HG03442 (cell line): Measurements from ENCODE around the gene KCNG2.
"Not testable (repeated sequence)": the region's sequence is repeated elsewhere in the genome, so short reads cannot be mapped to it uniquely, and the experiment has no call there.

Experiments used
- ATAC-seq: cut with Tn5 transposase; IDR thresholded peaks from one replicate; pipeline ENCODE4 v1.9.1; 2021; ENCODE audit warnings: mild to moderate bottlenecking, moderate library complexity; ENCODE audit not compliant: unreplicated experiment

The KCNG2 gene

DNA sequence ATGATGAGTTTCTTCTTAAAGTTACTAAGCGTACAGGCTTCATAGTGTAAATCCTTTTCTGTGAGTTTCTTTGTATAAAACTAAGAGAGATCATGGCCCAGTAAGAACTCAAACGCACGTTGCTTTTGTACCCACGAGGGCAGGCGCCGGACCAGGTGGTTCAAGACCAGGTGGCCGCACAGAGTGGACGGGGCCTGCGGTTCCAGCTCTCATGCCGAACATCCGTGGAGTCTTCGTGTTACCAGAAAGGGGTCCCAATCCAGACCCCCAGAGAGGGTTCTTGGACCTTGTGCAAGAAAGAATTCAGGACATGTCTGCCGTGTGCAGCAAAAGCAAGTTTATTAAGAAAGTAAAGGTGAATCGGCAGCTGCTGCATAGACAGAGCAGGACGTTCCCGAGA lies 53.0 kb downstream of the KCNG2 start:
- ATAC-seq: no peak

- ATAC-seq: no peak
Measured at GRCh38 chr18:79851489-79851888, 53.8 kb downstream of the KCNG2 start.

DNA sequence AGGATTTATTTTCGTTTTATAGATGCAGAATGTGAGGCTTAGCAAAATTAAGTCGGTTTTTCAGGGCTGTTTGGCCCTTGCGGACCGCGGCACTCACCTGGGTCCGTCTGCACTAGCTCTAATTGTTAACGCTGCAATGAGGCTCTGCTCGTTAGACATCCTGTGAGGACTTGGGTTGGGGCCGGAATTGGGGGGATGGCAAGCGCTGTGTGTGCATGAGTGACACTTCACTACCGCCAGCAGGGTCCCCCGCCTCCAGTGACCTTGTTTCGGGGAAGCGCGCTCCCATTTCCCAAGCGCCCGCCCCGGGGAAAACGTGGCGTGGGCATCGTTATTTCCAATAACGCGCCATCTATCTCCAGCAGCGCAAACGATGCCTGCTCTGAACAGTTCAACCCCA lies 54.2 kb downstream of the KCNG2 start:
- no peak for ATAC-seq

GRCh38 chr18:79852561-79853302 lies 55.0 kb downstream of the KCNG2 start:
- no peak for ATAC-seq

DNA sequence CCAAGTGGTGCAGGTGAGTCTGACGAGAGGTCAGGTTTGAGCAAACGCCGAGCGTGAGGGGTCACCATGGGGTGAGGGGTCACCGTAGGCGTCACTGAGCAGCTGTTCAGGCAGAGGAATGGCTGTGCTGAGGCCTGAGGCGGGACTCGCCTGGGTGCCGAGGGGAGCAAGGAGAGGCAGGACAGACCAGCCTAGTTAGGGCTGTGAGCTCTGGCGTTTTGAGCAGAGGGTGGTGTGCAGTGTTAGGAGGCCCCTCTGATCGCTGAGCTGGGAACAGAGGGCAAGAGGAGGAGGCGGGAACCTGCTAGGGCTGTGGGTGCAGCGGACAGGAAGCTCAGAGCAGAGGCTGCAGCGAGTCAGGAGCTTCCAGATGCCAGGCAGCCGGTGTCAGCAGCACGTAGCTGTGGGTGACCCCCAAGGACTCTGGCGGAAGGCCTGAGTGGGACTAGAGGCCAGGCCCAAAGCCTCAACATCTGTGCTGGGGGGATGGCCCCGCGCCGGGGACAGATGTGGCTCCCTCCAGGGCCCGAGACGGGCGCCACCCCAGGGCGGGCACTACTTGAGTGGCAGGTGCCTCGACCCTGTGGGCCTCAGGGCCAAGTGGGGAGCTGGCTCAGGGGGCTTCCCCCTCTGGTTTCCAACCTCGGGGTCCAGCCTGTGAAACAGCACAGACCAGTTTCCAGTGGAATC lies 55.7 kb downstream of the KCNG2 start:
- no peak for ATAC-seq

- ATAC-seq: no peak
Measured at GRCh38 chr18:79853993-79854364, 56.2 kb downstream of the KCNG2 start.

DNA sequence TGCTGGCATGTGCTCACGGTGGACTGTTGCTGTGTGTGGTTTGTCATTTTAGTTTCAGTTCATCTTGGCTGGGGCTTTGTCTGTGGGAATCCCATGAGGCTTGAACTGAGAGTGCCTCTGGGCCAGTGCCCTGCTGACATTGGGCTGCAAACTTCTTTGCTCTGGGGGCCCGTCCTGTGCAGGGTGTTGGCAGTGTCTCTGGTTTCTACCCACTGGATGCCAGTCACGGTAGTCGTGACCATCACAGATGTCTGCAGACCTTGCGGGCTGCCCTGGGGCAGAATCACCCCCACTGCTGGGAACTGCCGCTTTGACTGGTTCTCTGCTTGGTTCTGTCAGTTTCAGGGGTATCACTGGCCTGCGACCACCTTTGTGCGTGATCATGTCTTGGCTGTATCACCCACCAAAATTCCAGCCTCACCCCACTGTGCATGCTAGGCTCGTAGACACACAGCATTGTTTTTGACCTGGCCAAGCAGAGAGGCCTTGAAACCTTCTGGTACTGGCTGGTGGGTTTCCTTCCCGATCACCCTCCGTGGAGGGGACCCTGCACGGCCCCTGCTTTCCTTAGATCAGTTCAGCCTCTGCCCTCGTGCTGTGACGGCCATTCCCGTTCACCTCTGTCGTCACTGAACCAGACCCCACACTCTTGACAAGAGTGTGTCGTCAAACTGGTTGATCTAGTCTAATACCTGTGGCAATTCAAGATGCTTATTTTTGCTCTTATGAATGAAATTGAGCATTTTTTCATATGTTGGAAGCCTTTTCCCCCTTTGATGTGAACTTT lies 57.6 kb downstream of the KCNG2 start:
- peak; percentile 79 for ATAC-seq

DNA sequence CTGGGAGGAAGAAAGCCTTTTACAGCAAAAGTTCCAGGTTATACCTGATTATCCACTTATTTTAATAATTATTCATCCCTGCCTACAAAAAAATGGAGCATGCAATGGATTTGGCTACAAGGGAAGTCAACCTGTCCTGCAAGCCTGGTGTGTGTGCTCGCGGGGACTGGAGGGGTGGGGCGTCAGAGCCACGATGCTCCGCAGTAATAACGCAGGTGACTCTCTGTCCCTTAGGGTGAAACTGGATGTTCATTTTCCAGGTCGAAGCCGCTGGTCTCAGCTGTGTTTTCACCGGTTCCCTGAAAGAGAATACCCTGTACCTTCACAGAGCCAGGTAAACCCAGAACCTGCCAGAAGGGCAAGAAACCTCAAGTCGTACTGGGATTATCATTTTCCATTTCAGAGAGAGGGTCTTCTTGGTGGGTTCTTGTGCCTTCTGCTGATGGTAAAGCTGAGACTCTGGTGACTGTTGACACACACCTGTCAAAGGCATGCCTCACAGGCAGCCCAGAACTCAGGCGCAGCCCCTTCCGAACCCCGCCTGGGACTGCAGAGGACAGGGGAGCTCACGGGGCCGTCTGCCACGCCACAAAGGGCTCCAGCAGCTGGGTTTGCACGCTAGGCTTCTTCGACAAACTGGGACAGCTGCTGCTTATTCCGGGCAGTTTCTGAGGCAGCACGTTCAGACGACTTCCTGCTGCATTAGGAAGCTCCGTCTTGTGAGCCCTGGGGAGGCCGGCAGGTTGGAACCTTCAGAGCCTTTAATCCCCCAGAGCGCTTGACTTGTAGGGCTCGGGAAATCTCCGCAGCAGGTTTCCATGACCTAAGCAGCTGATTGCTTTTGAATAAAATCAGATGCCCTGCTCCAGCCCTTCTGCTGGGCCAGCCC lies 58.6 kb downstream of the KCNG2 start:
- no peak for ATAC-seq

- no peak for ATAC-seq
Measured at GRCh38 chr18:79857082-79857671, 59.4 kb downstream of the KCNG2 start.

DNA sequence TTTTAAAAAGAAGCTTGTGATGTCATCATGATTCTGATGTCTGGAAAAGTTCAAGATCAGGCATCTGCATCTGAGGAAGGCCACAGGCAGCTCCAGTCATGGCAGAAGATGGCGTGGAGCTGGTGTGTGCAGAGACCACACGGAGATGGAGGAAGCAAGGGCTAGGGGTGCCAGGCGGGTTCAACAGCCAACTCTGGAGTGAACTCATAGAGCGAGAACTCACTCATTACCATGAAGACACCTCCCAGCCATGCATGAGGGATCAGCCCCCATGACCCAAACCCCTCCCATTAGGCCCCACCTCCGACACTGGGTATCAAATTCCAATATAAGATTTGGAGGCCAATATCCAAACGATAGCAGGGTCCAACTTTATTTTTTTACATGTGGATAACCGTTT lies 61.6 kb downstream of the KCNG2 start:
- ATAC-seq: no peak

GRCh38 chr18:79861687-79862086 lies 63.9 kb downstream of the KCNG2 start:
- no peak for ATAC-seq

- no peak for ATAC-seq
Measured at GRCh38 chr18:79862562-79862961, 64.8 kb downstream of the KCNG2 start.

GRCh38 chr18:79863161-79864005 lies 65.6 kb downstream of the KCNG2 start:
- ATAC-seq: no peak

- ATAC-seq: no peak
Measured at GRCh38 chr18:79864006-79864725, 66.4 kb downstream of the KCNG2 start.

- not testable (repeated sequence) for ATAC-seq
Measured at GRCh38 chr18:79864955-79865354, 67.2 kb downstream of the KCNG2 start.

DNA sequence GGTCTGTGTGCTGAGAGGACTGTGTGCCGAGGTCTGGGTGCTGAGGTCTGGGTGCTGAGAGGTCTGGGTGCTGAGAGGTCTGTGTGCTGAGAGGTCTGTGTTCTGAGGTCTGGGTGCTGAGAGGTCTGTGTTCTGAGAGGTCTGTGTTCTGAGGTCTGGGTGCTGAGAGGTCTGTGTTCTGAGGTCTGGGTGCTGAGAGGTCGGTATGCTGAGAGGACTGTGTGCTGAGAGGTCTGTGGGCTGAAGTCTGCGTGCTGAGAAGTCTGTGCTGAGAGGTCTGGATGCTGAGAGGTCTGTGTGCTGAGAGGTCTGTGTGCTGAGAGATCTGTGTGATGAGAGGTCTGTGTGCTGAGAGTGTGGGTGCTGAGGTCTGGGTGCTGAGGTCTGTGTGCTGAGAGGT lies 68.2 kb downstream of the KCNG2 start:
- ATAC-seq: not testable (repeated sequence)

GRCh38 chr18:79866889-79867574 lies 69.3 kb downstream of the KCNG2 start:
- ATAC-seq: no peak

GRCh38 chr18:79867666-79868065 lies 69.9 kb downstream of the KCNG2 start:
- no peak for ATAC-seq
